NCI-H1105 treated with DMSO at 0.1 percent for 48 hours (cell line): Measurements from ENCODE around the gene SDE2.
"Not testable (repeated sequence)": the region's sequence is repeated elsewhere in the genome, so short reads cannot be mapped to it uniquely, and the experiment has no call there.

Experiments used
- DNase-seq: peaks from one replicate; lab custom pipeline; 2025; lab: John Stamatoyannopoulos, UW

SDE2 gene

DNA sequence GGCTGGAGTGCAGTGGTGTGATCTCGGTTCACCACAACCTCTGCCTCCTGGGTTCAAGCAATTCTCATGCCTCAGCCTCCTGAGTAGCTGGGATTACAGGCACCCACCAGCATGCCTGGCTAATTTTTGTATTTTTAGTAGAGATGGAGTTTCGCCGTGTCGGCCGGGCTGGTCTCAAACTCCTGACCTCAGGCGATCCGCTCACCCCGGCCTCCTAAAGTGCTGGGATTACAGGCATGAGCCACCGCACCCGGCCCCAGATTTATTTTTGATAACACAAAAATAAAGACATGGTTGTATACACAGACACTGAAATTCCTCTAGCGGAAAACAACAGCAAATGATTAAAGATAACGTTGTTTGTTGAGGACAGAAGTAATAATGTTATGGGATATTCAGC lies 24.0 kb downstream of the SDE2 start:
- DNase-seq, result not testable (repeated sequence)

DNA sequence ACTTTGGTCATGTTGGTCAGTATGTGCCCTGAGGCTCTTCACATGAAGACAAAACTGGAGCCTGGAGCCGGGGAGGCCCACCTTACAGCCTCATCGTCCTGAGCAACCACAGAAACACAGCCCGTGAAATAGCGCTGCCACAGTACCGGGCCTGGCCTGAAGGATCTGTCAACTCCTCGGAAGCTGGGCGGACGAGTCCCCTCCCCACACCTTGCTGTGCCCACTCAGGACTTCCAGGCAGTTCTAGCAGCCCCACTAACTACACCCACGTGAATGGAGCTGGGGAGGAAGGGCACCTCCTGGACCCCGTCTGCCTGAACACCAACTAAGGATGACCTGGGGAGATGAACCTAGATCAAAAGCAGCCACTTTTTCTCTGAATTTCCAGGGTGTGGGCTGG lies 24.7 kb downstream of the SDE2 start:
- no peak for DNase-seq

DNA sequence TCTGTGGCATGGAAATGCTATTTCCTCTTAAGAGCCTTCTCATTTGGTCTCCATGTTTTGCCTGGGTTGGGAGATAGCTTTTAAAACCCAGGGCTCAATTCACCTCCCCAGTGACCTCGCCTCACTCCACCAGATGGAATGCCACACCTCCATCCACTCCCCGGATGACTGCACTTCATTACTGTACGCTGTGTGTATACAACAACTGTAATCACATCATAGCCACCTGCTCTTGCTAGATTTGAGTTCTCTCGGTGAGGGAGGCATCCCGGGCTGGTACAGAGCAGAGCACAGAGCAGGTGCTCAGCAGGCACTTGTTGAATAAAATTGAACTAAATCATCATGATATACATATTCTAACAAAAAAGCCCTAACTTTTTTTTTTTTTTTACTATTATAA lies 26.0 kb downstream of the SDE2 start:
- DNase-seq, result no peak

GRCh38 chr1:225972344-225973152 lies 26.6 kb downstream of the SDE2 start:
- no peak for DNase-seq

GRCh38 chr1:225970592-225971157 lies 28.5 kb downstream of the SDE2 start:
- DNase-seq, result not testable (repeated sequence)

- not testable (repeated sequence) for DNase-seq
Measured at GRCh38 chr1:225969751-225970150, 29.4 kb downstream of the SDE2 start.

DNA sequence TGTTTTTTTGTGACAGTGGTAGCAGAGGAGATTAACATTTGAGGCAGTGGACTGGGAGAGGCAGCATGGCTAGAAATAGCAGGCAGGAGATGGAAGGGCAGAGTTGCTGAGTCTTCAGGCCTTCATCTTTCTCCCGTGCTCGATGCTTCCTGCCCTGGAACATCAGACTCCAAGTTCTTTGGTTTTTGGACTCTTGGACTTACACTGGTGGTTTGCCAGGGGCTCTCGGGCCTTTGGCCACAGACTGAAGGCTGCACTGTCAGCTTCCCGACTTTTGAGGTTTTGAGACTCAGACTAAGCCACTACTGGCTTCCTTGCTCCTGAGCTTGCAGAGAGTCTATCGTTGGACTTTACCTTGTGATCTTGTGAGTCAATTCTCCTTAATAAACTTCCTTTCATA lies 33.9 kb downstream of the SDE2 start:
- no peak for DNase-seq

GRCh38 chr1:225963735-225964530 lies 35.2 kb downstream of the SDE2 start:
- no peak for DNase-seq

DNA sequence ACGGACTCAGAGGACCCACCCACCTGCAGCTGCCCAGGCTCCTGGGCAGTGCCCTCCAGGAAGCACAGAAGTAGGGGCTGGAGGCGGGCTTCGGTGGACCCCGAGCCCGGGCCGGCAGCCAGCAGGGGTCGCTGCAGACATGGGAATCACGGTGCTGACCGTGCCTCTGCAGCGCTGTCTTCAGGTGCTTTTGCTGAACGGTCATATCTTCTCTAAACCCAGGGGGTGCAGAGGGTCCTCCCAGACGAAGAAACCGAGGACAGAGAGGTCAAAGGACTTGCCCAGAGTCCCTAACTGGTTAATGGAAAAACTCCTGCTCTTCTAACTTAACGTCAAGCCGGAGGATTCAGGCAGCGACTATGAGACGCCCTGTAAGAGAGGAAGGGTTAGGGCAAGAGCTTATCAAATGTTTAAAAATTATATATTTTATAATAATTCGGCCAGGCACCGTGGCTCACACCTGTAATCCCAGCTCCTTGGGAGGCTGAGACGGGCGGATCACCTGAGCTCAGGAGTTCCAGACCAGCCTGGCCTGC lies 36.6 kb downstream of the SDE2 start:
- no peak for DNase-seq

GRCh38 chr1:225961659-225962439 lies 37.3 kb downstream of the SDE2 start:
- no peak for DNase-seq

DNA sequence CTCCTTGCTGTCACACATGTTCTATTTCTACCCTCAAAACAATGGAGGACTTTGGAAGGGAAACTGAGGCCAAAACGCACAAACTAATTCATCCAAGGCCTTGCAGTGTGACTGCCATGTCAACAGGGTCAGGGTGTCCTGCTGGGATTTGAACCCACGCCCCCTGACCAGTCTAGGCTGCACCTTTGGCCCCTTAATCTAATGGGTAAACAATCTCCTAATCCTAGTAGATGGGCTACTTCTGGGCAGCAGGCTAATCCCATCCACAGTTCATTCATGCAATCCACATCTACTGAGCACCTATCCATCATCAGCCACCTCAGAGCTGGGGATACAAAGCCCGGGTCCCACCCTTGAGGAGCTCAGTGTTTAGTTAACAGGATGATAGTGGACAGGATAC lies 41.1 kb downstream of the SDE2 start:
- no peak for DNase-seq

DNA sequence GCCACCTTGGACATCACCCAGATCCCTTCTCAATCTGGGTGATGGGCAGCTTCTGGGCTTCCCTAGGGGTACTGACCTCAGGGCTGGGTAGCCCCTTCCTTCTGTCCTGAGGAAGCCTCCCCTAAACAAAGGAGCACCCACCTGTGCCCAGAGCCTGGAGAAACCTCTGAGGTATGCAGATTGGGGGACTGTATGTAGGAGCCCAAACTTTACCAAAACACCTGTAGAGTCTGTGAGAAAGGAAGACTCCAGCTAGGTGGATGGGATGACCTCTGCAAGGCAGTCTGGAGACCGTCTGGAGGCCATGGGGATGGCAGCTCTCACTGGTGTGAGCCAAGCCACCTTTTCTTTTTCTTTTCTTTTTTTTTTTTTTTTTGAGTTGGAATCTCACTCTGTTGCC lies 44.4 kb downstream of the SDE2 start:
- no peak for DNase-seq

- no peak for DNase-seq
Measured at GRCh38 chr1:225953315-225953714, 45.8 kb downstream of the SDE2 start.

GRCh38 chr1:225950905-225951497 lies 48.1 kb downstream of the SDE2 start:
- no peak for DNase-seq

- no peak for DNase-seq
Measured at GRCh38 chr1:225949041-225949440, 50.1 kb downstream of the SDE2 start.

DNA sequence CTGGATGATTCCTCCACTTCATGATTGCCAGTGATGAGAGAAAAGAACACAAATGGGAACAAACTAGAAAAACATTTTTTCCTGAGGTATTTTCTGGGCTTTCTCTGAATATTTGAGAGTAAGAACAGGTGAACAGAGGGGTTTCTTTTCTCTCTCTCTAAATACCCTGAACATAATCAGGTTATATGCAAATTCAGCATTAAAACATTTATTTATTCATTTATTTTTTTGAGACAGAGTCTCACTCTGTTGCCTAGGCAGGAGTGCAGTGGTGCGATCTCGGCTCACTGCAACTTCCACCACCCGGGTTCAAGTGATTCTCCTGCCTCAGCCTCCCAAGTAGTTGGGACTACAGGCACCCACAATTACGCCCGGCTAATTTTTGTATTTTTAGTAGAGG lies 52.3 kb downstream of the SDE2 start:
- no peak for DNase-seq

DNA sequence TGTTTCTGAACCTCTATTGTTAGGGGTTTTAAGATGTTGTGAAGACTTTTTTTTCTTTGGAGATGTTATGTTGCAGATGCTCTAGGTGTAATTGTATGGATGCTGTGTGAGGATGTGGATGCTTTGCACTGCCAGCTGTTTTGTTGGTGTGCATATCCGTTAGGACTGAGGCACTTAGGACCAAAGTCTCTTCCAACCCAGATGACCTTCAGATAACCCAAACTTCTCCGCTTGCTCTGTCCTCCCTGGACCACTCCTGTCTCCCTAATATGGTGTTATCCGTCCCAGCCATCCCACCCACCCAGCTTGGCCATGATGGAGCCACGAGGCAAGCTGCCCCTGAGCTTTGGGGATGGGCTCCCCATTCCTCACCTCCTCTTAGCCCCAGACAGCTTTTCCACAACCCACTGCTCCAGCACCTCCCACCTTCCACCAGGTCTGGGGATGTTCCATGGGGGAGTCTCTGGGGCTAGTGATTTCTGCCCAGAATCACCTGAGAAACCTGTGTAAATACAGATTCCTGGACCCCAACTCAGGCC lies 53.0 kb downstream of the SDE2 start:
- no peak for DNase-seq

- no peak for DNase-seq
Measured at GRCh38 chr1:225945564-225945963, 53.6 kb downstream of the SDE2 start.

GRCh38 chr1:225944951-225945350 lies 54.2 kb downstream of the SDE2 start:
- DNase-seq, result no peak

GRCh38 chr1:225944387-225944786 lies 54.8 kb downstream of the SDE2 start:
- DNase-seq, result no peak

DNA sequence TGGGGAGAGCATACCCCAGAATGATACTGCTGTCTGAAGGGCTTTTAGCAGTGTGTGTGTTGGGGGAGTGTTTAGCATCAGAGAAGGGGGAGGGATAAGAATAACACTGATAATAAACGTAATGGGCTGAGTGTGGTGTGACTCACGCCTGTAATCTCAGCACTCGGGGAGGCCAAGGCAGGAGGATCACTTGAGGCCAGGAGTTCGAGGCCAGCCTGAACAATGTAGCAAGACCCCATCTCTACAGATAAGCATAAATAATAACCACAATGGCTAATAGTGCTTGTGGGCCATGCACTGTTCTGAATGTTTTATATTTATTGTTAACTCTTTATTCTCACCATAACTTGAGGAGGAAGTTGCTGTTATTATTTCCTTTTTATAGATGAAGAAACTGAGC lies 55.6 kb downstream of the SDE2 start:
- DNase-seq, result no peak
